Measurements from ENCODE around the gene CDKN2B-AS1. TPM values are rescaled to one million over a fixed set of nuclear protein-coding genes. Genes with fewer than 3 reads are reported as not detected.

CDKN2B-AS1 gene
- total RNA-seq, 4 donors from 2014 or later = 22.7 to 129 (median 52.0) TPM

DNA sequence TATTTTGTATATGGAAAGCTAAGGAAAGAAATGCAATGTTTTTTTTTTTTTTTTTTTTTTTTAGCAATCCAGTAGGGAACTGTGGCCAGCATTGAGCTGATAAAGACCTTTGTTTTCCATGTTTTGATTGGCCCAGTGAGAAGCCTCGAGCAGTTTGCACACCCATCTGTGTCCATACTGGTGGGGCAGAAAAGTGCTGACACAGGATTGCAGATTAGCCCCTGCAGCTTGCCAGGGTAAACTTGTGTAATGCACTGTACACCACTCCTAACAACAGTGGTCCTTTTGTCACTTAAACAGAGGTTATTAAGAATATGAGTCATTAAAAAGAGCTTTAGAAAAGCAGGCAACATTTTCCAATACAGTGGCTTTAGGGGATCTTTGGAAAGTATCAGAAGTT is 147.3 kb downstream of the CDKN2B-AS1 start:
- Histone ChIP-seq H3K36me3 (no peaks in the 10 kb centered on the region), H3K4me1 (no peaks in the 10 kb centered on the region), H3K4me3 (no peak overlapping the region), H3K9me3 (no peaks in the 10 kb centered on the region), H3K27me3 (no peaks in the 10 kb centered on the region), H3K27ac (no peak overlapping the region)
- no peak for DNase-seq
- TF ChIP-seq POLR2A (IDR thresholded peaks at IDR 0.05) = no peak
- TF ChIP-seq, protein P1, sequence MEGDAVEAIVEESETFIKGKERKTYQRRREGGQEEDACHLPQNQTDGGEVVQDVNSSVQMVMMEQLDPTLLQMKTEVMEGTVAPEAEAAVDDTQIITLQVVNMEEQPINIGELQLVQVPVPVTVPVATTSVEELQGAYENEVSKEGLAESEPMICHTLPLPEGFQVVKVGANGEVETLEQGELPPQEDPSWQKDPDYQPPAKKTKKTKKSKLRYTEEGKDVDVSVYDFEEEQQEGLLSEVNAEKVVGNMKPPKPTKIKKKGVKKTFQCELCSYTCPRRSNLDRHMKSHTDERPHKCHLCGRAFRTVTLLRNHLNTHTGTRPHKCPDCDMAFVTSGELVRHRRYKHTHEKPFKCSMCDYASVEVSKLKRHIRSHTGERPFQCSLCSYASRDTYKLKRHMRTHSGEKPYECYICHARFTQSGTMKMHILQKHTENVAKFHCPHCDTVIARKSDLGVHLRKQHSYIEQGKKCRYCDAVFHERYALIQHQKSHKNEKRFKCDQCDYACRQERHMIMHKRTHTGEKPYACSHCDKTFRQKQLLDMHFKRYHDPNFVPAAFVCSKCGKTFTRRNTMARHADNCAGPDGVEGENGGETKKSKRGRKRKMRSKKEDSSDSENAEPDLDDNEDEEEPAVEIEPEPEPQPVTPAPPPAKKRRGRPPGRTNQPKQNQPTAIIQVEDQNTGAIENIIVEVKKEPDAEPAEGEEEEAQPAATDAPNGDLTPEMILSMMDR (IDR thresholded peaks at IDR 0.05) = no peak

DNA sequence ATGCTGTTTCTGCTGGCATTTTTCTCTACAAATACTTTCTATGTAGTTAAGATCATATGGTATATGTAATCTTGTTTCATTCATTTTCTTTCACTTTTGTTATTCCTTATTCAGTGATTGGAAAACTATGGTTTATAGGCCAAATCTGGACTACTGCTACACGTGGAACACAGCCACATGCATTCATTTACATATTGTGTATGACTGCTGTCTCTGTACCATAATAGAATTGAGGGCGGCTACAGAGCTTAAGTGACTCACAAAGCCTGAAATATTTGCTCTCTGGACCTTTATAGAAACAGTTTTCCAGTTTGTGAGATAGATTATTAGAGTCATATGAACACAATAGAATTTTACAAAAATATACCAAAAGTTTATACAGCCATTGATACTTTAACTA is 148.1 kb downstream of the CDKN2B-AS1 start:
- Histone ChIP-seq H3K27me3 (no peaks in the 10 kb centered on the region), H3K9me3 (no peaks in the 10 kb centered on the region), H3K4me1 (no peaks in the 10 kb centered on the region), H3K4me3 (no peak overlapping the region), H3K36me3 (no peaks in the 10 kb centered on the region), H3K27ac (no peak overlapping the region)
- TF ChIP-seq POLR2A (IDR thresholded peaks at IDR 0.05) = no peak
- TF ChIP-seq, protein P1 (IDR thresholded peaks at IDR 0.05) = no peak
- no peak for DNase-seq

DNA sequence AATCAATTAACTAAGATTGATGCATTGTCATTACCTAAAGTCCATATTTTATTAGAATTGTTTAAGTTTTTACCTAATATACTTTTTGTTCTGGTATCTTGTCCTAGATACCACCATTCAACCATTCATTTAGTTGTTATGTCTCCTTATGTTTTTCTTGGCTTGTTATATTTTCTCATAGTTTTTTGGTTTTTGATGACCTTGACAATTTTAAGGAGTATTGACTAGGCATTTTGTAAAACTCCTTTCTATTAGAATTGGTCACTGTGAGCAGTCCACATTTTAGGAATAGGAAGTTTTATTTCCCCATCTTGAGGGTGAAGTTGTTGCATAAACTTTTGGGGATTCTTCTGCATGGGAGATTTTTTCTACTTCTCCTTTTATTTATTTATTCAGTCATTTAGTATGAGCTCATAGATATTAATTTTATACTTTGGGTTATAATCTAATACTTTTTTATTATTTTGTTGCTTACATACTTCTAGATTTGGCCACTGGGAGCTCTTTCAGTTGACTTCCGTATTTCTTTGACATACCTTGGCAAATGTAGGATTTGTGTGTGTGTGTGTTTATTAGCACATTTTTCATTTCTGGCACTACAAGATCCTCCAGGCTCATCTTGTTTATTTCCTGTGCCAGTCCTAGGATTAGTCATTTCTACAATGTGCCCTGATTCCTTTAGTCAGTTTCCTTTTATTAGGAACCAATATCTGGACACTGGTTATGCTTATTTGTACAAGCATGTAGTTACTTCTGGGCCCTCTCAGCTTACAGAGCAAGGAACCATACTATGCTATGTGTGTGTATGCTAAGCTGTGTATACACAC is 149.4 kb downstream of the CDKN2B-AS1 start:
- H3K36me3 ChIP-seq = no peaks in the 10 kb centered on the region
- no peak overlapping the region for H3K4me3 ChIP-seq
- DNase-seq = no peak
- H3K9me3 ChIP-seq = no peaks in the 10 kb centered on the region
- no peaks in the 10 kb centered on the region for H3K4me1 ChIP-seq
- no peak overlapping the region for H3K27ac ChIP-seq
- no peaks in the 10 kb centered on the region for H3K27me3 ChIP-seq
- TF ChIP-seq POLR2A (IDR thresholded peaks at IDR 0.05) = no peak
- TF ChIP-seq, protein P1 (IDR thresholded peaks at IDR 0.05) = no peak

DNA sequence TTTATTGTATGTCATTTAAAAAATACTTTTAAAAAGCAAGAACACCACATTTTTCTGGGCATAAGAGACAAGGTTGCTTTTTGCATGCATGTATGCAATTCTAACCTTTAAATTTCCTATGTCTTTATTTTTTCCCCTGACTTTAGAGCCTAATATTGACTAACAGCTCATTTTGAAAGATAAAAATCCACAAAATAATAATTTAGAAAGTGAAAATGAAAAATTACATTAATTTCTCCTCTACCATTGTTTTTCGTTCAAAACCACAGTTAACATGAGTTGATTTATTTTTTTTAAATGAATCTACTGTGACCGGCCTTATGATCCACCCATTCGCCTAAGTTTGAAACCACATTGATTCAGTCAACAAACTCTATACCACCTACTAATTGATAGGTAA is 152.0 kb downstream of the CDKN2B-AS1 start:
- Histone ChIP-seq H3K27me3 (no peaks in the 10 kb centered on the region), H3K4me3 (no peak overlapping the region), H3K27ac (no peak overlapping the region), H3K4me1 (no peaks in the 10 kb centered on the region), H3K36me3 (no peaks in the 10 kb centered on the region), H3K9me3 (no peaks in the 10 kb centered on the region)
- no peak for DNase-seq
- TF ChIP-seq POLR2A (IDR thresholded peaks at IDR 0.05) = no peak
- TF ChIP-seq, protein P1 (IDR thresholded peaks at IDR 0.05) = no peak

DNA sequence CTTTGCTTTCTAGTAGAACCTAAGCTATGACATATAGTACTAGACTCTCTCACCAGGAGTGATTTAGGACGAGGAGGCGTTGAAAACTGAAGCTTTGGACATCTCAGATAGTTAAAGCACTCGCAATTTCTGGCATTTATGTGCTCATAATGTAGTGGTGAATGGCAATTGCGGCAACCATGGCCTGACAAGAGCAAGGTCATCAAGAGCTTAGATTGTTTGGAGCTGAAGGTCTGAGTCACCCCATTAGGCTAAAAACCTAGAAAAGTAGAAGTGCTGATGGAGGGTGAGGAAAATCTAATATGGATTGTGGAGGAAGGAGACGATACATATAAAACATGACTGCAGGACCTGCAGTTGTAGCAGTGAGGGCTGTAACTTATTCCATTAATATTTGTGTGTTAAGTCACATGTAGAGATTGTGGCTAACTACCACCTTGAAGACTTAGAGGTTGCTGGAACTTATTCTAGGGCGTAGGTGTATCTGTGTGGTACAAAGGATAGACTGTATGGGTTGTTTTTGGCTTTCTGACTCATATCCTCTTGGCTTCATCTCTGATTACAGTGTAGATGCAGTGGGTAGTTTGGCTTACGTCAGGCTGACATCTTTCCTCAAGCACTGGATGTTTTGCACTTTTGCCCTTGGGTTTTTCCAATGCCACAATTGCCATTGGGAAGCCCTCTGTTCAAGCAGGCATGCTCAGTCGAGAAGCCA is 153.4 kb downstream of the CDKN2B-AS1 start:
- no peaks in the 10 kb centered on the region for H3K36me3 ChIP-seq
- H3K27ac ChIP-seq = no peak overlapping the region
- no peak for TF ChIP-seq POLR2A (IDR thresholded peaks at IDR 0.05)
- TF ChIP-seq, protein P1 (IDR thresholded peaks at IDR 0.05) = no peak
- no peak overlapping the region for H3K4me3 ChIP-seq
- DNase-seq = no peak
- no peaks in the 10 kb centered on the region for H3K4me1 ChIP-seq
- no peaks in the 10 kb centered on the region for H3K9me3 ChIP-seq
- no peaks in the 10 kb centered on the region for H3K27me3 ChIP-seq

Measured in Peyer's patch (tissue), 4 donors.